Mucosa of descending colon (tissue), 3 donors: Measurements from ENCODE around the gene CTNS. TPM values are rescaled to one million over a fixed set of nuclear protein-coding genes. Genes with fewer than 3 reads are reported as not detected.

ENCODE experiments used
- ATAC-seq: fragments of 200-7000 bp; cut with Tn5 transposase; one replicate; pipeline ENCODE4 v1.9.1; 2020; ENCODE audit warnings: mild to moderate bottlenecking, moderate library complexity
- DNase-seq, 3 donors: peaks; one replicate each; pipeline ENCODE4 v3.0.0-alpha.2; 2020
- H3K36me3 ChIP-seq: fragments of 200-600 bp; one replicate; pipeline ENCODE4 v1.8.0; 2021; ENCODE audit warnings: low read depth, mild to moderate bottlenecking
- H3K4me1 ChIP-seq: fragments of 200-600 bp; one replicate; pipeline ENCODE4 v1.8.0; 2021; ENCODE audit warnings: low read depth, mild to moderate bottlenecking
- H3K4me3 ChIP-seq: fragments of 200-600 bp; one replicate; pipeline ENCODE4 v1.8.0; 2021; ENCODE audit warnings: mild to moderate bottlenecking
- H3K9me3 ChIP-seq: fragments of 200-600 bp; one replicate; pipeline ENCODE4 v1.8.0; 2021; ENCODE audit warnings: mild to moderate bottlenecking
- intact Hi-C, 2 donors: fragments of 100-400 bp; cut with DNase I in 1 of 2; cut with micrococcal nuclease in 1 of 2; formaldehyde crosslinking; loops; one replicate each; pipeline versions ENCODE4 v1.11.0 to v1.11.1; 2022; cut with DNase I, micrococcal nuclease
- total RNA-seq, 3 donors: library from RNA; stranded (reverse); fragmentation: NEBNext Ultra II Directional in 2 of 3; extraction: Animal tissue kit (Norgen Biotek cat#: 25700) in 2 of 3; gene quantifications; one replicate each; pipeline versions ENCODE4 v1.2.1 to v1.2.4, GENCODE V29; 2021 to 2023
- TF ChIP-seq, protein P1 (sequence below): fragments of 200-600 bp; IDR thresholded peaks from one replicate; pipeline ENCODE4 v1.8.0; 2022; ENCODE audit warnings: antibody characterized with exemption, mild to moderate bottlenecking
- donor health status: DM: no; HTN: no; CAD: no; lungs with moderate emphysema.
- donor health status: DM: no; HTN: no; CAD: no.
- donor health status: DM: no; HTN: yes; CAD: no.

The CTNS gene
- total RNA-seq, 3 donors from 2014 or later, result 9.6 to 13.4 (median 13.1) TPM

DNA sequence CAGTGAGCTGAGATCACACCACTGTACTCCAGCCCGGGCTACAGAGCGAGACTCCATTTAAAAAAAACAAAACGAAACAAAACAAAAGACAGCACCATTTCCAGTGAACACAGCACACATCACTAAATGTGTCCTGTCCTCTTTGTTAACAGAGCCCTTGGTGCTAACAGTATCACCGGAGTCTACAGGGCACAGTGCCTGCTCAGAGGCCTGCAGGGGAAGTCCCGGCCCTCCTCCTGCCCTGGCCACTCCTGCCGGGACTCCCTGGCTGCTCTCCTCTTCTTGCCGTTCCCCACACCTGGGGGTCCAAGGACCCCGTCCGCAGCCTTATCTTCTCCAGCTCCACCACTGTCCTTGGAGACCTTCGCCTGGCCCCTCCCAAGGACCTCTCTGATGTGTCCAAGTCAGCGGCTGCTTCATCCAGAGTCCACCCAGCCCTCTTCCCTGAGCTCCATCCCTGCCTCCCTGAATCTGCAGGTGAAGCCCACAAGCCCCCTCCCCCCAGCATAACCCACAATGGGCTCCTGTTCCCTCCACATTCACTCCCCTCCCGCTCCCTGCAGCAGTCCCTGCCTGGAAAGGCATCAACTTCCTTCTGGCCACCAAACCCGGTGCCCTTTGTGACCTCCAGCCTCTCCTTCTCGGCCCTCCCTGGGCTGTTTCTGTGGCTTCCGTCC lies 35.9 kb upstream of the CTNS start:
- Histone ChIP-seq H3K4me3 (no peak overlapping the region), H3K36me3 (no peaks in the 10 kb centered on the region), H3K4me1 (no peaks in the 10 kb centered on the region), H3K9me3 (no peaks in the 10 kb centered on the region)
- DNase-seq (peak in 1 of 3 donors; percentile 16), ATAC-seq (no peak)
- intact Hi-C loops, result no loop called here
- TF ChIP-seq, protein P1, sequence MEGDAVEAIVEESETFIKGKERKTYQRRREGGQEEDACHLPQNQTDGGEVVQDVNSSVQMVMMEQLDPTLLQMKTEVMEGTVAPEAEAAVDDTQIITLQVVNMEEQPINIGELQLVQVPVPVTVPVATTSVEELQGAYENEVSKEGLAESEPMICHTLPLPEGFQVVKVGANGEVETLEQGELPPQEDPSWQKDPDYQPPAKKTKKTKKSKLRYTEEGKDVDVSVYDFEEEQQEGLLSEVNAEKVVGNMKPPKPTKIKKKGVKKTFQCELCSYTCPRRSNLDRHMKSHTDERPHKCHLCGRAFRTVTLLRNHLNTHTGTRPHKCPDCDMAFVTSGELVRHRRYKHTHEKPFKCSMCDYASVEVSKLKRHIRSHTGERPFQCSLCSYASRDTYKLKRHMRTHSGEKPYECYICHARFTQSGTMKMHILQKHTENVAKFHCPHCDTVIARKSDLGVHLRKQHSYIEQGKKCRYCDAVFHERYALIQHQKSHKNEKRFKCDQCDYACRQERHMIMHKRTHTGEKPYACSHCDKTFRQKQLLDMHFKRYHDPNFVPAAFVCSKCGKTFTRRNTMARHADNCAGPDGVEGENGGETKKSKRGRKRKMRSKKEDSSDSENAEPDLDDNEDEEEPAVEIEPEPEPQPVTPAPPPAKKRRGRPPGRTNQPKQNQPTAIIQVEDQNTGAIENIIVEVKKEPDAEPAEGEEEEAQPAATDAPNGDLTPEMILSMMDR, result no peak

DNA sequence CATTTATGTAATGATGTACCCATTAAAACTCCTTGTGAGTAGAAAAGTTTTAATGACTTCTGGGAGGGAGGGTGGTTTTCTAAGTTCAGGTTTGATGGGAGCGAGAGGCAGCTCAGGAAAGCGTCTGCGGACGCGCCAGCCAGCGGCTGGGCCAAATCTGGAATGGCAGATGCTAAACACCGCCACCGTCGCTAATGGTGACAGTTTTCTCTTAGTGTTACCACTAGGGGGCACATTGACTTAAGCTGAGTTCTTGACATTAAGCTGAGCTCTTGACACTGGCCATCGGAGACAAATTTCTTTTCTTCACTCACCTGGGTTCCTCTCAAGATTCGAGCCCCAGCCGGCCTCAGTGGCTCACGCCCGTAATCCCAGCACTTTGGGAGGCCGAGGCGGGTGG lies 34.1 kb upstream of the CTNS start:
- H3K4me1 ChIP-seq, result no peaks in the 10 kb centered on the region

GRCh38 chr17:3603119-3603869 lies 33.3 kb upstream of the CTNS start:
- H3K4me3 ChIP-seq, result no peak overlapping the region
- intact Hi-C loops, result no loop called here
- H3K4me1 ChIP-seq, result no peaks in the 10 kb centered on the region
- TF ChIP-seq, protein P1, result no peak
- DNase-seq, result no peak
- no peak for ATAC-seq
- H3K36me3 ChIP-seq, result peaks cover 7% of the 10 kb centered on the region
- no peaks in the 10 kb centered on the region for H3K9me3 ChIP-seq

More for the DNA sequence above, 34.1 kb upstream of the CTNS start:
- intact Hi-C loops, result no loop called here
- no peaks in the 10 kb centered on the region for H3K9me3 ChIP-seq
- no peak overlapping the region for H3K4me3 ChIP-seq
- peak in 2 of 3 donors; percentile 19 to 27 for DNase-seq
- peak; percentile 54 for ATAC-seq
- TF ChIP-seq, protein P1, result no peak
- peaks cover 7% of the 10 kb centered on the region for H3K36me3 ChIP-seq

- Histone ChIP-seq H3K4me3 (no peak overlapping the region), H3K9me3 (no peaks in the 10 kb centered on the region), H3K4me1 (no peaks in the 10 kb centered on the region), H3K36me3 (peaks cover 7% of the 10 kb centered on the region)
- DNase-seq (no peak), ATAC-seq (no peak)
- TF ChIP-seq, protein P1, result no peak
- intact Hi-C loops, result no loop called here
Measured at GRCh38 chr17:3603870-3604259, 32.7 kb upstream of the CTNS start.

- DNase-seq (no peak), ATAC-seq (no peak)
- H3K9me3 ChIP-seq, result no peaks in the 10 kb centered on the region
- H3K4me1 ChIP-seq, result peaks cover 3% of the 10 kb centered on the region
- H3K36me3 ChIP-seq, result peaks cover 14% of the 10 kb centered on the region
- H3K4me3 ChIP-seq, result no peak overlapping the region
- intact Hi-C loops, result no loop called here
- TF ChIP-seq, protein P1, result no peak
Measured at GRCh38 chr17:3609689-3610088, 26.9 kb upstream of the CTNS start.
